Muscle of leg (tissue), 11 donors: ENCODE data around the gene POLR1E. TPM values are rescaled to one million over a fixed set of nuclear protein-coding genes. Genes with fewer than 3 reads are reported as not detected.
A peak's percentile ranks its signal among the peaks of the same experiment; 100 is the strongest.

Experiments
- DNase-seq: peaks from one replicate; pipeline ENCODE4 v3.0.0; 2013
- H3K27ac ChIP-seq: one replicate; pipeline ENCODE4 v1.5.1; 2013; ENCODE audit warnings: mild to moderate bottlenecking, low read length, control low read depth
- H3K27me3 ChIP-seq: one replicate; pipeline ENCODE4 v1.6.1; 2013; ENCODE audit warnings: low read length; ENCODE audit not compliant: control insufficient read depth, insufficient read depth
- H3K36me3 ChIP-seq: one replicate; pipeline ENCODE4 v1.6.1; 2013; ENCODE audit warnings: low read length; ENCODE audit not compliant: control insufficient read depth, insufficient read depth
- H3K4me1 ChIP-seq: one replicate; pipeline ENCODE4 v1.6.1; 2013; ENCODE audit warnings: low read length; ENCODE audit not compliant: control insufficient read depth, insufficient read depth
- H3K4me3 ChIP-seq: one replicate; pipeline ENCODE4 v1.5.1; 2013; ENCODE audit warnings: low read length, control low read depth
- H3K9me3 ChIP-seq: replicated peaks from 2 replicates; pipeline ENCODE4 v1.6.1; 2013; ENCODE audit warnings: low read depth, low read length; ENCODE audit not compliant: control insufficient read depth
- WGBS: methylation state at CpG from one replicate; pipeline ENCODE4 v1.1.5; 2013; ENCODE audit warnings: missing lambda C conversion rate; ENCODE audit not compliant: insufficient coverage; 5-methylcytosine and 5-hydroxymethylcytosine counted together
- polyA plus RNA-seq, 8 donors: library from polyadenylated mRNA; unstranded; fragments of 120-200 nt; gene quantifications; one replicate each; pipeline versions ENCODE4 v1.2.1 to v1.2.3, GENCODE V29; 2013; ENCODE audit warnings: inconsistent platforms in 1 of 8, low replicate concordance in 1 of 8; ENCODE audit not compliant: insufficient read length in 8 of 8, insufficient read depth in 1 of 8
- total RNA-seq: library from RNA; stranded (reverse); fragments of 120-200 nt; gene quantifications from one replicate; pipeline ENCODE4 v1.2.4, GENCODE V29; 2013

POLR1E gene
- total and polyA plus RNA-seq, 9 donors: 25.3 to 34.8 (median 31.2) TPM

DNA sequence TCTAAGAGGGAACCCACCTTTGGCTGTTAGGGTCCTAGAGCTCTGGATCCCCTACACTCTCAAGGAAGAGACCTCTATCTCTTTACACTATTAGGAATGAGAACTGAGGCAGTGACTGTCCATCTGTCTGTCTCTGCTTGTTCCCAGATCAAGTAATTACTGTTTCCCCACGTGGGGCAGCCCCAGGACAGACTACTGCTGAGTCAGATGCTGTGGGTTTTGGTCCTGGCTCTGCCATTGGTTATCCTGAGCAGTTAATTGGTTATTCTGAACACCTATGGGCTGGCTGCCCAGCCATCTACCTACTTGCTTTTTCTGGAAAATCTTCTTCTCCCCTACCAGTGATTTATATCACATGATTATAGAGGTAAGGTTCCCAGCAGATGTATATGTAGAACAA is 57.1 kb downstream of the POLR1E start:
- WGBS: 60% methylated on average over 1 of the region's 1 CpG
- Histone ChIP-seq H3K36me3 (peaks cover 30% of the 10 kb centered on the region), H3K4me3 (no peak overlapping the region), H3K27ac (no peak overlapping the region), H3K4me1 (no peaks in the 10 kb centered on the region), H3K27me3 (no peaks in the 10 kb centered on the region), H3K9me3 (no peaks in the 10 kb centered on the region)
- no peak for DNase-seq

DNA sequence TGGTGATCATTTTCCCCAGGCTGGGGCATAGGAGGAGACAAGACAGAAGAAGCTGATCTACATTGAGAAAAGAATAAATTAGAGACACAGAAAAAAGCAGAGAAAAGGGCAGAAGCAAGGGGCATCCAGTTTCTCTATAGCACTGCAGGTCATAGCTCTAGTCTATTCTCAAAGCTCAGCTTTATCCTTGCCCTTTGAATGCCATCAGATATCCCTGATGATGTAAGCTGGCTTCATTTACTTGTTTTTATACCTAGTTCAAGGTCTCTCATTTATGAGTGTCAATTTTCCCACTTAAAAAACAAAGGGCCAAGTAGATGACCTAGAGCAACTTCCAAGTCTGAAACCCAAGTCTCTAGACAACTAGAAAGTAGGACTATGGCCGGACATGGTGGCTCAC is 57.7 kb downstream of the POLR1E start:
- no peak overlapping the region for H3K27ac ChIP-seq
- no peak overlapping the region for H3K4me3 ChIP-seq
- no peaks in the 10 kb centered on the region for H3K9me3 ChIP-seq
- no peak for DNase-seq
- no peaks in the 10 kb centered on the region for H3K4me1 ChIP-seq
- H3K36me3 ChIP-seq: peaks cover 26% of the 10 kb centered on the region
- H3K27me3 ChIP-seq: no peaks in the 10 kb centered on the region
- WGBS: no CpG with 5 or more reads among the region's 1 CpG

DNA sequence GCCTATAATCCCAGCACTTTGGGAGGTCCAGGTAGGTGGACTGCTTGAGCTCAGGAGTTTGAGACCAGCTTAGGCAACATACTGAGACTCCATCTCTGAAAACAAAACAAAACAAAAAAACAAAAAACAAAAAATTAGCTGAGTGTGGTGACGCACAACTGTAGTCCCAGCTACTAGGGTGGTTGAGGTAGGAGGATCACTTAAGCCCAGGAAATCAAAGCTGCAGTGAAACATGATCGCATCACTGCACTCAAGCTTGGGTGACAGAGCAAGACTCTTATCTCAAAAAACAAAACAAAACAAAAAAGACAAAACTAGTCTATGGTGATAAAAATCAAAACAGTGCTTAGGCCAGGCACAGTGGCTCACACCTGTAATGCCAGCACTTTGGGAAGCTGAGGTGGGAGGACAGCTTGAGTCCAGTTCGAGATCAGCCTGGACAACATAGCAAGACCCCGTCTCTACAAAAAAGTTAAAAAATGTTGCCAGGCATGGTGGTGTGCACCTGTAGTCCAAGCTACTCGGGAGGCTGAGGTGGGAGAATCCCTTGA is 61.7 kb downstream of the POLR1E start:
- Histone ChIP-seq H3K9me3 (no peaks in the 10 kb centered on the region), H3K36me3 (peaks cover 3% of the 10 kb centered on the region)
- 90% methylated on average over 1 of the region's 5 CpGs for WGBS

DNA sequence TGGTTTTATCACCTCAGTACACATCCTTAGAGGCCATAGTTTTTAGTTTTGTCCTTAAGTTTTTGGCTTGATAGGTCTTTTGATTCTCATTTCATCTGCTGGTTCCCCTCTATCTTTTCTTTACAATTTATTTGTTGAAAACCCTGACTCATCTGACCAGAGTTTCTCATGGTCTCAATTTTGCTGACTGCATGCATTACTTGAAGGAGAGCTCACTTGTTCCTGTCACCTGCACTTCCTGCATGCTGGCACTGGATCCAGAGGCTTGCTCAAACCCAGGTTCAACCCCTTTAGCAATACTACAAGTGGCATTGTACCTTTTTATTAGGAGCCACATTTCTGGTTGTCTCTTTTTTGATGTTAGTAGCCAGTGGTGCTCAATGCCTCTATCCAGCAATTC is 63.8 kb downstream of the POLR1E start:
- H3K27ac ChIP-seq: no peak overlapping the region

More for the DNA sequence above, 61.7 kb downstream of the POLR1E start:
- no peak overlapping the region for H3K27ac ChIP-seq
- H3K4me3 ChIP-seq: no peak overlapping the region
- no peak for DNase-seq
- no peaks in the 10 kb centered on the region for H3K27me3 ChIP-seq
- H3K4me1 ChIP-seq: no peaks in the 10 kb centered on the region

DNA sequence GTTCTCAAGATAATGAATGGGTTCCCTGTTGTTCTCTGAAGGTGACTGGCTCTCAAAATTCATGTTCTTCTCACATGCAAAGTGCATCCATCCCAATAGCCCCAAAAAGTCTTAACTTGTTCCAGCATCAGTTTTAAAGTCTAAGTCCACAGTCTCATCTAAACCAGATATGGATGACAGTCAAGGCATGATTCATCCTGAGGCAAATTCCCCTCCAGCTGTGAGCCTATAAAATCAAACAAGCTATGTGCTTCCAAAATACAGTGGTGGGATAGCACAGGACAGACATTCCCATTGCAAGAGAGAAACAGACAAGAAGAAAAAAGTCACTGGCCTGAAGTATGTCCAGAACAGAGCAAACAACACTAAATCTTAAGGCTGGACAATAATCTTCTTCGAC is 65.0 kb downstream of the POLR1E start:
- no CpG with 5 or more reads among the region's 1 CpG for WGBS
- no peaks in the 10 kb centered on the region for H3K4me1 ChIP-seq
- no peaks in the 10 kb centered on the region for H3K9me3 ChIP-seq
- no peak overlapping the region for H3K27ac ChIP-seq
- no peaks in the 10 kb centered on the region for H3K27me3 ChIP-seq
- DNase-seq: peak; percentile 22
- H3K36me3 ChIP-seq: peaks cover 3% of the 10 kb centered on the region
- no peak overlapping the region for H3K4me3 ChIP-seq

More for the DNA sequence above, 63.8 kb downstream of the POLR1E start:
- no peak for DNase-seq
- Histone ChIP-seq H3K4me3 (no peak overlapping the region), H3K36me3 (peaks cover 3% of the 10 kb centered on the region), H3K27me3 (no peaks in the 10 kb centered on the region), H3K4me1 (no peaks in the 10 kb centered on the region), H3K9me3 (no peaks in the 10 kb centered on the region)

DNA sequence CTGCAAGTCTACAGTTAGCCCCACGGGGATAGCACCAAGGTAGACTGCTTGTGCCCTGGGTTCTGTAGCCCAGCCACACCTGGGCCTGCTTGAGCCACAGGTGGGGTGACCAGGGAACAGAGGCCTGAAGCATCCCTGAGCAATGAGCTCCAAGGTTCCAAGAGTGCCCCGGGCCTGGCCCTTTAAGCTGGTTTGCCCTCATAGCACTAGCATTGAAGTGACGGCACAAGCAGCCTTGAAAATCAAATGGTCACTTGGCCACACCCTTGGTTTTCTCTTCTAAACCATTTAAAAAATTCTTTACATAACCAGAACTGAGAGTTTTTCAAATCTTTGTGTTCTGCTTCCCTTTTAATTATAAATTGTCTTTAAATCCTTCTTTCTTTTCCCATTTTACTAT is 65.7 kb downstream of the POLR1E start:
- Histone ChIP-seq H3K27ac (no peak overlapping the region), H3K4me1 (no peaks in the 10 kb centered on the region), H3K9me3 (no peaks in the 10 kb centered on the region), H3K27me3 (no peaks in the 10 kb centered on the region), H3K4me3 (no peak overlapping the region), H3K36me3 (peaks cover 3% of the 10 kb centered on the region)
- 75% methylated on average over 3 of the region's 3 CpGs for WGBS
- no peak for DNase-seq

DNA sequence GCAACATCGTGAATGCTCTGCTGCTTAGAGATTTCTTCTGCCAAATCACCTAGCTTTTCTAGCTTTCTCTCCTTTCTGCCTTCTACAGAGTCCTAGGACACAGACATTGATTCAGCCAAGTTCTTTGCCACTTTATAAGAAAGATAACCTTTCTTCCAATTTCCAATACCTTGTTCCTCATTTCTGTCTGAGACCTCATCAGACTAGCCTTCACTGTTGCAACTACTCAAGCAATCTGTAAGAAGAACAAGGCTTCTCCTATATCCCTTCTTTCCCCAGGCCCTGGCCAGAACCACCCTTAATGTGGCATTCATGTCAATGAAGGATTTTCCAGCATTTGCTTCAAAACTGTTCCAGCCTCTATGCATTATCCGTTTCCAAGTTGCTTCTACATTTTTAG is 66.1 kb downstream of the POLR1E start:
- no peaks in the 10 kb centered on the region for H3K9me3 ChIP-seq
- H3K27ac ChIP-seq: no peak overlapping the region
- no peaks in the 10 kb centered on the region for H3K4me1 ChIP-seq
- no peaks in the 10 kb centered on the region for H3K27me3 ChIP-seq
- DNase-seq: no peak
- H3K36me3 ChIP-seq: peaks cover 3% of the 10 kb centered on the region
- no peak overlapping the region for H3K4me3 ChIP-seq
- WGBS: 86% methylated on average over 2 of the region's 2 CpGs

Other genes with a start within 250 kb of the POLR1E start
- 134 TPM for gene GRHPR, start 63.3 kb upstream of the POLR1E start, total RNA-seq
- gene GRHPR, start 63.3 kb upstream of the POLR1E start, polyA plus RNA-seq: 100 to 1,000 TPM; 108 to 133 (median 119) TPM
- gene ZBTB5, start 20.5 kb upstream of the POLR1E start, total RNA-seq: 13.5 TPM
- 10 to 100 TPM; 12.6 to 18.2 (median 15.4) TPM for gene ZBTB5, start 20.5 kb upstream of the POLR1E start, polyA plus RNA-seq
- gene FBXO10, start 90.4 kb downstream of the POLR1E start, total RNA-seq: 24.5 TPM
- gene FBXO10, start 90.4 kb downstream of the POLR1E start, polyA plus RNA-seq: 10 to 100 TPM; 23.9 to 42.1 (median 33.2) TPM
- gene TOMM5, start 106.6 kb downstream of the POLR1E start, total RNA-seq: 114 TPM
- gene TOMM5, start 106.6 kb downstream of the POLR1E start, polyA plus RNA-seq: 10 to 100 TPM; 68.9 to 95.7 (median 84.4) TPM
- gene FRMPD1, start 165.0 kb downstream of the POLR1E start, total RNA-seq: 7.6 TPM
- 10 to 100 TPM in 5 of 8 donors, 1 to 10 TPM in 3; 6.7 to 12.5 (median 10.8) TPM for gene FRMPD1, start 165.0 kb downstream of the POLR1E start, polyA plus RNA-seq